NCI-H774 (cell line): ENCODE data around the gene MAPK14.
A peak's percentile ranks its signal among the peaks of the same experiment; 100 is the strongest.
"Not testable (repeated sequence)": the region's sequence is repeated elsewhere in the genome, so short reads cannot be mapped to it uniquely, and the experiment has no call there.

Experiments
- DNase-seq: peaks from one replicate; lab custom pipeline; 2025; lab: John Stamatoyannopoulos, UW

Gene MAPK14

GRCh38 chr6:36123270-36124139 is 95.9 kb downstream of the MAPK14 start:
- peak; percentile 61 for DNase-seq

DNA sequence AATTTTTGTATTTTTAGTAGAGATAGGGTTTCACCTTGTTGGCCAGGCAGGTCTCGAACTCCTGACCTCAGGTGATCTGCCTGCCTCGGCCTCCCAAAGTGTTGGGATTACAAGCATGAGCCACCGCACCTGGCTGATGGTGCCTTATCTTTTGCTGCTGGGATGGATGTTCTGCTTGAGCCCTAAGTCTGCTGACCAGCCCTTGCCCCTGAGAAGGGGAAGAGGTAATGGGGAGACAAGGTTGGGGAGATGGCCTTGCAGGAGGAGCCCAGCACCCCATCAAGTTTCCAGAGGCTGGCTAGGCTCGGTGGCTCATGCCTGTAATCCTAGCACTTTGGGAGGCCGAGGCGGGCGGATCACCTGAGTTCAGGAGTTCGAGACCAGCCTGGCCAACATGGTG is 96.7 kb downstream of the MAPK14 start:
- DNase-seq: not testable (repeated sequence)

DNA sequence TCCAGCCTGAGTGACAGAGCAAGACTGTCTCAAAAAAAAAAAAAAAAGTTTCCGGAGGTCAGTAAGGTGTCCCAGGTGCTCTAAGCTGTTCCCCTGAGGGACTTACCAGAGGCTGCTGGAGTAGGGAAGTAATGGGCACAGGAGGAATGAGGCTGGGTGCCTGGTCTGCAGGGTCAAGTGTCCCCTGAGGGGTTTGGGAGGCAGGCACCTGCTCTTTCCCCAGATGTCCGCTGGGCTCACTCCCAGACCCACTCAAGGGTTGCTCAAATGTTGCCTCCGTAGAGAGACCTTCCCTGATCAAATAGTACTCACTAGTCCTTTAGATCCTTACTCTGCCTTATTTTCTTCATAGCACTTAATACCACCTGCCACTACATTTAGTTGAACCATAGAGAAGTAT is 97.3 kb downstream of the MAPK14 start:
- DNase-seq: no peak

GRCh38 chr6:36125575-36125974 is 98.0 kb downstream of the MAPK14 start:
- no peak for DNase-seq

DNA sequence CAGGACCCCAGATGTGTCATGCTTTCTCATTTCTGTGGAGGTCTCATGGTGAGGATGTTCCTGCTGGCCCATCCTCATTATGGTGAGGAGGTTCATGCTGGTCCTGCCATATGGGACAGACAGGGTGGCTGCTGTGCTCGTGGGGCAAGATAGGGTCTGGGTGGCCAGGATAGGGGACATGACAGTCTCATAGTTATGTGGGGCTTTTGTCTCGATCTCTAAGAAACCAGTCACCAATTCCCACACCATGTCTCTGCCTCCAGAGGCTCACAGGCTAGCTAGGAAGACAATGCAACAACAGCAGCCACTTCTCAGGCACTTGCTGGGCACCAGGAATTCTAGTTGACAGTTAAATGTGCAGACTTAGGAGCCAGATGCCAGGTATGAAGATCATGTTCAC is 98.5 kb downstream of the MAPK14 start:
- no peak for DNase-seq

DNA sequence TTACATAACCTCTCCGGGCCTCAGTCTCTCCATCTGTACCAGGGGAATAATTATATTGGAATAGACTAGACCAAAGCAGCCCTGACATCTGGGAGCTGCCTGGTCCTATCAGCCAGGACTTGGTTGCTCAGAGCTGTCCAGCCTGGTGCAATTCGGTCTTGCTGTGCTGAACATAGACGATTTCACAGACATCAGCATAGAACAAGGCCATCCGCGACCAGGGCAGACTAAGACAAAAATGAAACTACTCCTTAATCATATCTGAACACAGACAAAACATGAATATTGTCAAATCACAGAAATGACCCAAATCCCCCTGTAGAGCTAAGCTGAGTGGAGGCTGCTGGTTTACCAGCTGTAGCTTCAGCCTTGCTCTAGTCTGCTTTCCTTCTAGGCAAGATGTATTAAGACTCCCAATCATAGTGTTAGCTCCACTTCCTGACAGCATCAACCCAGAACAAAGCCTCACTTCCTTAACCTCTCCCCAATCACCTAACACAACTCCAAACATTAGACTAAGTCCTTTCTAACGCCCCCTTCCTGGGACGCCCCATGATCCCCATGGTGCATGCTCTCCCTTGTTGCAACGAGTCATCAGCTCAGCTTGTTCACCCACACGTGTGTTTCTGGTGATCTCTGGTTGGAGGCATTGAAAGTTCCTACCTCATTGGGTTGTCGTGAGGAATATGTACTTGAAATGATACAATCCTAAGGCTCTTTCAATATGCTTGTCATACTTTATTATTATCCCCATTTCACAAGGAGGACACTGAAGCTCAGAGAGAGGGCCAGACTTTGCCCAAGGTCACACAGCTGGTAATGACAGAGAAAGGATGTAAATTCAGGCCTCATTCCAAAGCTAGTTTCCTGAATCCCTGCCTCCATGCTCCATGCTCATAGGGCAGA is 99.2 kb downstream of the MAPK14 start:
- DNase-seq: no peak

DNA sequence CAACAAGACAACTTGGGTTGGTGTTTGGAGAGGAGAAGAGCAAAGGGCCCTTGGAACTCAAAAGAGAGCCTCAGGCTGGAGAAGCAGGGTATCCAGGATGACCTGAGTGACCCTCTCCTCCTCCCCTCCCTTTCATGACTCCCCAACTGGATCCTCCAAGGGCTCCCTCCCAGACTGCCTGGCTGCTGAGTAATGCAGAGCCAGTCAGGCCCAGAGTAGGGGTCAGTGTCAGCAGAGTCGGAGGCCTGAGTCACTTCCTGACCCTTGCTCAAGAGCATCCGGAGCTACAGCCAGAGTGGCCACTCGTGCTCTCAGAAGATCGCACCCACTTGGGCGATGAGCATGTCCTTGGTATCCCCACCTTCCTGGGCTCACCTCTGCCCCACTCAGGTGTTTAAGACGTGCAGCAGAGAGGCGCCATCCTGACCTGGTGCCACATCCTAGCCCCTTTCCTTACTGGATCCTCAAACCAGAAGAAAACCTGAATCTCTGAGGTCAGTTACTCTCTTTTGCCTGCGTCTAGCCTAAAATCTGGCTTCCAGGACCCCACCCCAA is 99.9 kb downstream of the MAPK14 start:
- DNase-seq: no peak

DNA sequence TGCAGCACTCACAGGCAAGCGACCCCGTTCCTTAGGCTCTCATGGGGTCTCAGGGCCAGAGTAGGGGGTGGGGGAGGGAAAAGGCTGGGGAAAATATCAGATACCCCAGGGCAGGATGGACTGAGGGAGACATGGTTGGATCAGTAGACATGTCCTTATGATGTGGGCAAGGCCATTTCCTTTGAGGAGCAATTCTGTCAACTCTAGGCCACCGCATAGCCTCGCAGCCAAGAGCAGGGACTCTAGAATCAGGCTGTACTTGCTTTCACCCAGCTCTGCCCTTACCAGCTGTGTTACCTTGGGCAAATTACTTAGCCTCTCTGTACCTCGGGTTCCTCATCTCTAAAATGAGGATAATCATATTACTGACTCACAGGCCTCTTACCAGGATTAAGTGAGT is 100.5 kb downstream of the MAPK14 start:
- no peak for DNase-seq

GRCh38 chr6:36128793-36129192 is 101.2 kb downstream of the MAPK14 start:
- peak; percentile 12 for DNase-seq

GRCh38 chr6:36129334-36129733 is 101.7 kb downstream of the MAPK14 start:
- DNase-seq: not testable (repeated sequence)

GRCh38 chr6:36129941-36130666 is 102.5 kb downstream of the MAPK14 start, which contains the start of gene MAPK13:
Gene MAPK13, plus strand, starts transcription at chr6:36130513. Its CDS starts 70 bp downstream, at chr6:36130583.
- DNase-seq: peak; percentile 76

DNA sequence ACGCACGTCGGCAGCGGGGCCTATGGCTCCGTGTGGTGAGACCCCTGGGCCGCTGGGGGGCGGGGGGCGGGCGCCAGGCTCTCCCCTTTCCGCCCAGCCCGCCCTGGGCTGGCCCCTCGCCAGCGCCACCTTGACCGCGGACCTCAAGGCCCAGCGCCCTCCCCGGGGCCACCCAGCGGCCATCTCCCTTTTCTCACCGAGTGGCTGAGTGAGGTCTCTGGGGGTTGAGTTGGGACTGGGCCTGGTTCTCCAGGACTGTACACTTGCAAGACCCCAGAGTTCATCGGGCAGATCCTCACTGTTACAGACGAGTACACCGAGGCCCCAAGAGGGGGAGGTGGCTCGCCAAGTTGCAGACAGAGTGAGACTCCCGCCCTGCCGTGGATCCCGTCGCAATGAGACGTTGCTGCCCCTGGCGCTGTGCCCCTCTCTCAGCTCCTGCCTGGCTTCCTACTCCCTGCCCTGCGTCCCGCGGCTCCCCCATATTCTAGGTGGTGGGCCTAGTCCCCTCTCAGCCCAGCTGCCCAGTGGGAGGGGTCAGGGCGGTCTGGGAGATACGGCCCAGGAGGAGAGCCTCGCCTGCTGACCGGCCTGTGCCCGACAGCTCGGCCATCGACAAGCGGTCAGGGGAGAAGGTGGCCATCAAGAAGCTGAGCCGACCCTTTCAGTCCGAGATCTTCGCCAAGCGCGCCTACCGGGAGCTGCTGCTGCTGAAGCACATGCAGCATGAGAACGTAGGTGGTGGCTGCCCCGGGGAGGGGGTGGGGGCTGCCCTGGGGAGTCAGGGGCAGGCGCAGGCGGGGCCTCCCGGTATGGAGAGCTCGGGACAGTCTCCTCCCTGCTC is 103.3 kb downstream of the MAPK14 start:
- peak; percentile 76 for DNase-seq

GRCh38 chr6:36131511-36132245 is 104.1 kb downstream of the MAPK14 start:
- peak; percentile 72 for DNase-seq

DNA sequence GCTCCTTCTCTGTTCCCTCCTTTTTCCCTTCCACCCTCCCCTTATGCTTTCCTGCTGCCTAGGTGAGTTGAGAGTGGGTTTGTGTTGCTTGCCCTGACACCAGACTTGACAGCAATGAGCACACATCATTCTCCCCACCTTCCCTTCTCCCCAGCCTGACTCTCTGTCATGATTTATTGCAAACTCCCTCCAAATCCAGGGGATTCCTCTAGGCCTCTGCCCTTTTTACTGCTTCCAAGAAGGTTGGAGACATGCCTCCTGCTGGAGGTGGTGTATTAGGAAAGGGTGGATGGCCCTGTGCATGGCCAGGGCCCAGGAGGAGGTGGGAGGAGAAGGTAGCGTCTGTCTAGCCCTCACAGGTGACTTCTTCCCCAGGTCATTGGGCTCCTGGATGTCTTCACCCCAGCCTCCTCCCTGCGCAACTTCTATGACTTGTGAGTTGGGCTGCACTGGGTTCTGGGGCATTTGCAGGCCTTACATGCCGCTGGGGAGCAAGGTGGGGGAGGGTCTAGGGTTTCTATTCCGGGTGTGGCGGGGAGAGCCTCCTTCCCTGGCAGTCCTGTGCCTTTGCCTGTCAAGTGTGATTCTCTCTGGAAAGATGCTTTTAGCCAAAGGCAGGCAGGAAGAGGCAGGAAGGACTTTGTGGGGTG is 104.8 kb downstream of the MAPK14 start:
- no peak for DNase-seq

- no peak for DNase-seq
Observed at GRCh38 chr6:36133148-36133547, 105.5 kb downstream of the MAPK14 start.

- no peak for DNase-seq
Observed at GRCh38 chr6:36133912-36134311, 106.3 kb downstream of the MAPK14 start.

DNA sequence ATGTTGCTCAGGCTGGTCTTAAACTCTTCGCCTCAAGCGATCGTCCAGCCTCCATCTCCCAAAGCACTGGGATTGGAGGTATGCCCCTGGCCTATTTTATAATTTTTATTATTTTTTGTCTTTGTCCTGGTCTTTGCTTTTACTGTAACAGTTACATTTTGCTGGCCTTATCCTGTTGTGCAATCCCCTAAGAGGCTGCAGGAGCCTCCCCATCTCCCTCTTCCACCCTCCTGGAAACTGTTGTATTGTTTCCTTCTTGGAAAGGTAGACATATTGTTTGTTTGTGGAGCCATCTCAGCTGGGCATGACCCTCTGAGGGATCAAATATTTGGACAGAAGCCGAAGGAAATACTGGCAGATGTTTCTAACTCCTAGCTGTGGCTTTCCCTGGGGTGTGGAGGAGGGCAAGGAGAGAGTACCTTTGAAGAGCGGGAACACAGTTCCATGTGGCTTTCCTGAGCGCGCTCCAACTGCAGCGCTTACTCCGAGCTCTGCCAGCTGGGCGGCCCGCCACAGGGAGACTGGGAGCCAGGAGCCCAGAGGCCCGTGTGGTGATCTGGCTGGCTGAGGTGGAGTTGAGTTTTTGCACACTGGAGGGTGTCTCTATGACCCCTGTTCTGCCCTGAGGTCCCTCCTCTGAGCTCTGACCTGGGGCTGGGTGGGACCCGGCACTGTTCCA is 107.6 kb downstream of the MAPK14 start:
- no peak for DNase-seq

- no peak for DNase-seq
Observed at GRCh38 chr6:36136034-36136433, 108.4 kb downstream of the MAPK14 start.

DNA sequence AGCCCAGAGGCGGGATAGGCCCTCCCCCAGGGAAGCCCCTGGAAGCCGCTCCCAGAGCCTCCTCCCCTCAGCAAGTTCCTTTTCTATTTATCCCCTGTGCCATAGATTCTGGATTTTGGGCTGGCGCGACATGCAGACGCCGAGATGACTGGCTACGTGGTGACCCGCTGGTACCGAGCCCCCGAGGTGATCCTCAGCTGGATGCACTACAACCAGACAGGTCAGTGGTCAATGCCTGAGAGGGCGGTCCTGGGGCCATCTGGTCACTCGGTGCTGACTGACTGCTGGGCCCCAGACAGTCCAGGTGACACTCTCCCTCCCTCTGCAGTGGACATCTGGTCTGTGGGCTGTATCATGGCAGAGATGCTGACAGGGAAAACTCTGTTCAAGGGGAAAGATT is 108.9 kb downstream of the MAPK14 start:
- DNase-seq: no peak
